ENCODE data around the gene EBP. TPM values are rescaled to one million over a fixed set of nuclear protein-coding genes. Genes with fewer than 3 reads are reported as not detected.
A peak's percentile ranks its signal among the peaks of the same experiment; 100 is the strongest.

Gene EBP
- total and polyA plus RNA-seq, 7 donors = 3.8 to 11.9 (median 8.1) TPM

DNA sequence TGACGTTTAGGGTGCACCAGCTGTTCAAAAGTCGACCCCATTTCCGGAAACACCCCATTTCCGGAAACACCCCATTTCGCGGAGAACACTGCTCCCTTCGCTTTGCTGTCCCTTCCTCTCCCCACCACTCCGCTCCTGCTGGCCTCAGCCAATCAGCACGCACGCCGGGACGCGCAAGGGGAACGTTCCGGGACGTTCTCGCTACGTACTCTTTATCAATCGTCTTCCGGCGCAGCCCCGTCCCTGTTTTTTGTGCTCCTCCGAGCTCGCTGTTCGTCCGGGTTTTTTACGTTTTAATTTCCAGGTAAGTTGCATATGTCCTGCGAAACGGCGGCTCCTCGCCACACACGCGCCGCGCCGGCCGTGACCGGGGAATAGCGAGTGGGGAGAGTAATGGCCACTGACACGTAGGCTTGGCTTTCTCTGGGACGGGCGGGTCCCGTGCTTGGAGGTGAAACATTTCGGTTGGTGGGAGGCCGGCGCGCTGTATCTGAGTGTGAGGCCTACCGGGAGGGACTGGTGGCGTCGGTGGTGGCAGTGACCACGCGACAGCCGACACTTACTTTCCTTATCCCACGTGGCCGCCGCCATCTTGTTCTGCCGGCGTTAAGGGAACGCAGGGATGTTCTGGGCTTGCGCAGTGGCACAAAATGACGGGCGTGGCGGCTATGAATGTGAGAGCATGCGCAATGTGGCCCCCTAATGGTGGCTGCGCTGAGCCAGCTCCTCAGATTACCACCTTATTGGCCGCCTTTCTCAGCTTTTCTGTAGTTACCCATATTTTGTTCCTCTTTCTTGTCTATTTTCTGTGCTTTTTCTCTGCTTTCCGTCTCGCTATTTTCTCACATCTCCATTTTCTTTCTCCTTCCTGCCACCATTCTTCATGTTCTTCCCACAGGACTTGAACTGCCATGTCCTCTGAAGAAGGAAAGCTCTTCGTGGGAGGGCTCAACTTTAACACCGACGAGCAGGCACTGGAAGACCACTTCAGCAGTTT lies 53.0 kb downstream of the EBP start, which contains the start of gene RBM3:
RBM3 (plus strand) TSS at position 215 of the 997 bp plus-strand sequence; CDS start at position 912, 697 bp downstream.
- DNase-seq (peak; percentile 92 to 97), ATAC-seq (peak; percentile 96 to 98 (median 96))
- Histone ChIP-seq H3K4me3 (peak within 1 kb of the TSS; percentile 78), H3K27me3 (ENCODE audit: insufficient read depth in 3 of 3, low read length in 2 of 3) (no peaks in the 10 kb centered on the region), H3K27ac (peak within 1 kb of the TSS; percentile 94), H3K9me3 (no peaks in the 10 kb centered on the region), H3K36me3 (ENCODE audit: insufficient read depth in 1 of 2, low read depth in 1 of 2) (peaks cover 10 to 44% of the 10 kb centered on the region in 2 donors), H3K4me1 (peaks cover 8% of the 10 kb centered on the region)
- TF ChIP-seq, protein P1, sequence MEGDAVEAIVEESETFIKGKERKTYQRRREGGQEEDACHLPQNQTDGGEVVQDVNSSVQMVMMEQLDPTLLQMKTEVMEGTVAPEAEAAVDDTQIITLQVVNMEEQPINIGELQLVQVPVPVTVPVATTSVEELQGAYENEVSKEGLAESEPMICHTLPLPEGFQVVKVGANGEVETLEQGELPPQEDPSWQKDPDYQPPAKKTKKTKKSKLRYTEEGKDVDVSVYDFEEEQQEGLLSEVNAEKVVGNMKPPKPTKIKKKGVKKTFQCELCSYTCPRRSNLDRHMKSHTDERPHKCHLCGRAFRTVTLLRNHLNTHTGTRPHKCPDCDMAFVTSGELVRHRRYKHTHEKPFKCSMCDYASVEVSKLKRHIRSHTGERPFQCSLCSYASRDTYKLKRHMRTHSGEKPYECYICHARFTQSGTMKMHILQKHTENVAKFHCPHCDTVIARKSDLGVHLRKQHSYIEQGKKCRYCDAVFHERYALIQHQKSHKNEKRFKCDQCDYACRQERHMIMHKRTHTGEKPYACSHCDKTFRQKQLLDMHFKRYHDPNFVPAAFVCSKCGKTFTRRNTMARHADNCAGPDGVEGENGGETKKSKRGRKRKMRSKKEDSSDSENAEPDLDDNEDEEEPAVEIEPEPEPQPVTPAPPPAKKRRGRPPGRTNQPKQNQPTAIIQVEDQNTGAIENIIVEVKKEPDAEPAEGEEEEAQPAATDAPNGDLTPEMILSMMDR (IDR thresholded peaks at IDR 0.05) = peak; percentile 43
- WGBS, 3 donors = 0 to 37% (median 0%) methylated on average over 47 to 71 of the region's 71 CpGs
- intact Hi-C loops (cut with DNase I) = no loop called here

DNA sequence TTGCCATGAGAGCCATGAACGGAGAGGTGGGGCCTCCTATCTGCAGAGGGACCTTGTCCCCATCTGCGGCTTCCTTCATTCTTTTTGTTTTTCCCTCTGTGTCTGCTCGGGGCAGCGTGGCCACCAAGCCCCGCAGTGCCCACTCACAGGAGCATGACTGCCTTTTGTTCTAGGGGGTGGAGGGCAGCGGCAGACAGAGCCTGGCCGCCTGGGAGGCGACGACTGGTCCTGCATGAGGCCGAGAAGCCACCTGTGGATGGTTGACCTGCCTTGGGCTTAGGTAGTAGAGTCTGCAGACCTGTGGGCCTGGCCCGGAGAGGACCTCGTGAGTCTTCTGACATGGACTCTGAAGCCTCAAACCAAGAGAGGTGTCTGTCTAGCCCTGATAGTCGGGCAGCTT lies 54.0 kb downstream of the EBP start:
- H3K27ac ChIP-seq = peak overlapping the region; percentile 94
- peak overlapping the region; percentile 78 for H3K4me3 ChIP-seq
- H3K27me3 ChIP-seq (ENCODE audit: insufficient read depth in 3 of 3, low read length in 2 of 3) = no peaks in the 10 kb centered on the region
- H3K9me3 ChIP-seq = no peaks in the 10 kb centered on the region
- TF ChIP-seq, protein P1 (IDR thresholded peaks at IDR 0.05) = no peak
- H3K4me1 ChIP-seq = peaks cover 8% of the 10 kb centered on the region
- 75 to 85% (median 80%) methylated on average over 10 to 13 of the region's 13 CpGs for whole genome bisulfite sequencing, 3 donors
- no peak for ATAC-seq
- peaks cover 10 to 48% of the 10 kb centered on the region in 2 donors for H3K36me3 ChIP-seq (ENCODE audit: insufficient read depth in 1 of 2, low read depth in 1 of 2)
- intact Hi-C loops (cut with DNase I) = no loop called here
- DNase-seq = no peak

DNA sequence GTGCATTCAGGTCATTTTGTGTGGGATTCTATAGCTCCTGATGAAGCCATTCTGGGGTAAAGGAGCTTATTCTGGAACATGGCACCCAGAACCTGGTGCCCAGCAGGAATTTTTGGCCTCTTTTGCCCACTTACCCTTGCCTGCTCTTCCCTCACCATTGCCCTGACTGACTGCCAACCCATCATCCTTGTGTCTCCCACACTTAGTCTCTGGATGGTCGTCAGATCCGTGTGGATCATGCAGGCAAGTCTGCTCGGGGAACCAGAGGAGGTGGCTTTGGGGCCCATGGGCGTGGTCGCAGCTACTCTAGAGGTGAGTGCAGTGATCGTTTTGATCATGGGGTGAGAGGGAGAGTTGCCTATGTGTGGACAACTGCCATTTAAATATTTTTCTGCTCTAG lies 54.5 kb downstream of the EBP start:
- Histone ChIP-seq H3K4me1 (peaks cover 8% of the 10 kb centered on the region), H3K27me3 (ENCODE audit: insufficient read depth in 3 of 3, low read length in 2 of 3) (no peaks in the 10 kb centered on the region), H3K4me3 (peak overlapping the region; percentile 78), H3K36me3 (ENCODE audit: insufficient read depth in 1 of 2, low read depth in 1 of 2) (peaks cover 10 to 48% of the 10 kb centered on the region in 2 donors), H3K27ac (peak overlapping the region; percentile 94), H3K9me3 (no peaks in the 10 kb centered on the region)
- intact Hi-C loops (cut with DNase I) = no loop called here
- DNase-seq (no peak), ATAC-seq (no peak)
- TF ChIP-seq, protein P1 (IDR thresholded peaks at IDR 0.05) = no peak
- 60 to 68% (median 68%) methylated on average over 6 of the region's 6 CpGs for WGBS, 3 donors

Other genes starting within 250 kb of the EBP start
- not detected for gene SSX3, start 165.1 kb upstream of the EBP start, total RNA-seq
- gene SSX3, start 165.1 kb upstream of the EBP start, polyA plus RNA-seq = not detected
- not detected for gene SSX4, start 138.3 kb upstream of the EBP start, total RNA-seq
- not detected for gene SSX4, start 138.3 kb upstream of the EBP start, polyA plus RNA-seq
- not detected for gene SSX4B, start 109.8 kb upstream of the EBP start, total RNA-seq
- gene SSX4B, start 109.8 kb upstream of the EBP start, polyA plus RNA-seq = not detected
- 1 to 10 TPM in 2 of 4 donors, under 1 TPM in 2; 0.83 to 1.1 (median 1.0) TPM for gene SLC38A5, start 51.5 kb upstream of the EBP start, total RNA-seq
- 1 to 10 TPM in 1 of 3 donors, under 1 TPM in 2; 0.34 to 1.7 (median 0.61) TPM for gene SLC38A5, start 51.5 kb upstream of the EBP start, polyA plus RNA-seq
- 10 to 100 TPM; 14.5 to 26.8 (median 21.2) TPM for gene FTSJ1, start 45.6 kb upstream of the EBP start, total RNA-seq
- gene FTSJ1, start 45.6 kb upstream of the EBP start, polyA plus RNA-seq = 10 to 100 TPM; 26.7 to 48.4 (median 46.4) TPM
- gene PORCN, start 12.8 kb upstream of the EBP start, total RNA-seq = 1 to 10 TPM; 4.8 to 9.2 (median 7.6) TPM
- gene PORCN, start 12.8 kb upstream of the EBP start, polyA plus RNA-seq = 10 to 100 TPM in 1 of 3 donors, 1 to 10 TPM in 2; 8.4 to 12.2 (median 8.7) TPM
- gene TBC1D25, start 17.9 kb downstream of the EBP start, total RNA-seq = 10 to 100 TPM; 10.5 to 18.4 (median 16.9) TPM
- 10 to 100 TPM in 1 of 3 donors, 1 to 10 TPM in 2; 9.3 to 12.1 (median 9.4) TPM for gene TBC1D25, start 17.9 kb downstream of the EBP start, polyA plus RNA-seq
- 100 to 1,000 TPM in 2 of 4 donors, 10 to 100 TPM in 2; 15.9 to 206 (median 83.2) TPM for gene RBM3, start 52.7 kb downstream of the EBP start, total RNA-seq
- 100 to 1,000 TPM in 1 of 3 donors, 10 to 100 TPM in 2; 26.4 to 137 (median 68.9) TPM for gene RBM3, start 52.7 kb downstream of the EBP start, polyA plus RNA-seq
- gene WDR13, start 75.7 kb downstream of the EBP start, total RNA-seq = 100 to 1,000 TPM; 103 to 155 (median 116) TPM
- gene WDR13, start 75.7 kb downstream of the EBP start, polyA plus RNA-seq = 100 to 1,000 TPM; 112 to 171 (median 132) TPM
- 1 to 10 TPM in 2 of 4 donors, under 1 TPM in 2; 0.85 to 2.9 (median 1.4) TPM for gene WAS, start 162.0 kb downstream of the EBP start, total RNA-seq
- gene WAS, start 162.0 kb downstream of the EBP start, polyA plus RNA-seq = under 1 TPM; 0.45 to 0.66 (median 0.47) TPM
- gene SUV39H1, start 174.9 kb downstream of the EBP start, total RNA-seq = 1 to 10 TPM; 1.9 to 3.2 (median 2.7) TPM
- 1 to 10 TPM; 2.2 to 3.6 (median 2.8) TPM for gene SUV39H1, start 174.9 kb downstream of the EBP start, polyA plus RNA-seq
- not detected for gene GLOD5, start 239.9 kb downstream of the EBP start, total RNA-seq
- not detected for gene GLOD5, start 239.9 kb downstream of the EBP start, polyA plus RNA-seq

Measured in psoas muscle (tissue), 8 donors.